H9 (cell line): ENCODE results near the gene ANKRD53. TPM values are rescaled to one million over a fixed set of nuclear protein-coding genes. Genes with fewer than 3 reads are reported as not detected.

Source experiments
- DNase-seq: peaks from one replicate; pipeline ENCODE4 v3.0.0-alpha.2; 2017
- H2AFZ ChIP-seq: one replicate; pipeline ENCODE4 v1.6.1; 2013; ENCODE audit warnings: mild to moderate bottlenecking, low read length, control low read depth, moderate library complexity
- H2AK5ac ChIP-seq: 2 replicates; pipeline ENCODE4 v1.6.1; 2013; ENCODE audit warnings: low read length, control low read depth, mixed read lengths; ENCODE audit not compliant: insufficient read length
- H2BK120ac ChIP-seq: one replicate; pipeline ENCODE4 v1.6.1; 2013; ENCODE audit warnings: low read depth, mild to moderate bottlenecking, low read length, control low read depth, inconsistent platforms; ENCODE audit not compliant: poor library complexity, severe bottlenecking
- H2BK12ac ChIP-seq: 2 replicates; pipeline ENCODE4 v1.6.1; 2013; ENCODE audit warnings: low read length, control low read depth, mixed read lengths, low read depth; ENCODE audit not compliant: insufficient read length
- H2BK15ac ChIP-seq: 2 replicates; pipeline ENCODE4 v1.6.1; 2013; ENCODE audit warnings: low read depth, low read length, control low read depth
- H2BK20ac ChIP-seq: one replicate; pipeline ENCODE4 v1.6.1; 2013; ENCODE audit warnings: low read depth, mild to moderate bottlenecking, low read length, control low read depth, inconsistent platforms; ENCODE audit not compliant: poor library complexity, severe bottlenecking
- H2BK5ac ChIP-seq: 2 replicates; pipeline ENCODE4 v1.6.1; 2013; ENCODE audit warnings: low read length, control low read depth, mixed read lengths; ENCODE audit not compliant: insufficient read length
- H3K14ac ChIP-seq: 2 replicates; pipeline ENCODE4 v1.6.1; 2013; ENCODE audit warnings: low read length, control low read depth; ENCODE audit not compliant: insufficient read depth
- H3K18ac ChIP-seq: 2 replicates; pipeline ENCODE4 v1.6.1; 2013; ENCODE audit warnings: low read depth, mild to moderate bottlenecking, mixed read lengths, low read length, control low read depth; ENCODE audit not compliant: insufficient read length
- H3K23ac ChIP-seq: 2 replicates; pipeline ENCODE4 v1.6.1; 2013; ENCODE audit warnings: low read length, control low read depth, mixed read lengths, low read depth; ENCODE audit not compliant: insufficient read length
- H3K23me2 ChIP-seq: 2 replicates; pipeline ENCODE4 v1.6.1; 2013; ENCODE audit warnings: low read depth, mild to moderate bottlenecking, mixed read lengths, low read length, control low read depth; ENCODE audit not compliant: insufficient read length, poor library complexity, severe bottlenecking
- H3K27ac ChIP-seq: 2 replicates; pipeline ENCODE4 v1.5.1; 2013; ENCODE audit warnings: low read length, control low read depth, mixed read lengths, low read depth; ENCODE audit not compliant: insufficient read length
- H3K27me3 ChIP-seq: 2 replicates; pipeline ENCODE4 v1.6.1; 2013; ENCODE audit warnings: low read length, control low read depth, inconsistent platforms; ENCODE audit not compliant: insufficient read depth
- H3K4ac ChIP-seq: 2 replicates; pipeline ENCODE4 v1.6.1; 2013; ENCODE audit warnings: low read depth, mild to moderate bottlenecking, control low read depth, inconsistent platforms, low read length, moderate library complexity
- H3K4me1 ChIP-seq: 2 replicates; pipeline ENCODE4 v1.6.1; 2013; ENCODE audit warnings: low read length, control low read depth, inconsistent platforms; ENCODE audit not compliant: insufficient read depth
- H3K4me2 ChIP-seq: 2 replicates; pipeline ENCODE4 v1.6.1; 2013; ENCODE audit warnings: low read length, control low read depth, mixed read lengths; ENCODE audit not compliant: insufficient read length, insufficient read depth
- H3K56ac ChIP-seq: 2 replicates; pipeline ENCODE4 v1.6.1; 2013; ENCODE audit warnings: low read depth, mild to moderate bottlenecking, mixed read lengths, low read length, control low read depth; ENCODE audit not compliant: insufficient read length
- H3K79me1 ChIP-seq: 2 replicates; pipeline ENCODE4 v1.6.1; 2013; ENCODE audit warnings: low read depth, mild to moderate bottlenecking, moderate library complexity, low read length, control low read depth, inconsistent platforms; ENCODE audit not compliant: insufficient read depth, poor library complexity, severe bottlenecking
- H3K79me2 ChIP-seq: 2 replicates; pipeline ENCODE4 v1.6.1; 2013; ENCODE audit warnings: low read length, control low read depth, inconsistent platforms; ENCODE audit not compliant: insufficient read depth
- H3K9ac ChIP-seq: 2 replicates; pipeline ENCODE4 v1.6.1; 2013; ENCODE audit warnings: low read length, control low read depth, mixed read lengths; ENCODE audit not compliant: insufficient read length; ENCODE audit errors: extremely low read depth
- H3K9me3 ChIP-seq: one replicate; pipeline ENCODE4 v1.6.1; 2013; ENCODE audit warnings: low read depth, low read length, inconsistent platforms; ENCODE audit not compliant: control insufficient read depth
- H3T11ph ChIP-seq: one replicate; pipeline ENCODE4 v1.6.1; 2013; ENCODE audit warnings: mild to moderate bottlenecking, low read length, control low read depth, inconsistent platforms
- H4K20me1 ChIP-seq: one replicate; pipeline ENCODE4 v1.6.1; 2013; ENCODE audit not compliant: control insufficient read depth, insufficient read length, insufficient read depth
- H4K5ac ChIP-seq: 2 replicates; pipeline ENCODE4 v1.6.1; 2013; ENCODE audit warnings: low read depth, mild to moderate bottlenecking, mixed read lengths, low read length, control low read depth; ENCODE audit not compliant: insufficient read length
- H4K8ac ChIP-seq: replicated peaks from 2 replicates; pipeline ENCODE4 v1.6.1; 2013; ENCODE audit warnings: low read length, control low read depth, mixed read lengths, low read depth; ENCODE audit not compliant: insufficient read length
- H4K91ac ChIP-seq: 2 replicates; pipeline ENCODE4 v1.6.1; 2013; ENCODE audit warnings: low read depth, mild to moderate bottlenecking, moderate library complexity, mixed read lengths, low read length, control low read depth; ENCODE audit not compliant: insufficient read length
- H3K27ac Mint-ChIP-seq, 3 experiments: 2 replicates in 2 of 3; 3 replicates in 1 of 3; pipeline ENCODE4 v1.8.0; 2020 to 2021; ENCODE audit warnings: mixed read lengths in 3 of 3, mild to moderate bottlenecking in 1 of 3, moderate library complexity in 1 of 3
- H3K27me3 Mint-ChIP-seq: 2 replicates; pipeline ENCODE4 v1.8.0; 2021; ENCODE audit warnings: low read depth, mild to moderate bottlenecking, moderate library complexity, mixed read lengths
- H3K36me3 Mint-ChIP-seq, 3 experiments: 2 replicates in 2 of 3; 3 replicates in 1 of 3; pipeline ENCODE4 v1.8.0; 2020 to 2021; ENCODE audit warnings: low read depth in 3 of 3, mixed read lengths in 3 of 3; ENCODE audit not compliant: insufficient read depth in 1 of 3
- H3K4me1 Mint-ChIP-seq, 2 experiments: 2 replicates each; pipeline ENCODE4 v1.8.0; 2020; ENCODE audit warnings: mixed read lengths in 2 of 2
- H3K4me3 Mint-ChIP-seq, 2 experiments: 2 replicates in 1 of 2; 3 replicates in 1 of 2; pipeline ENCODE4 v1.8.0; 2020 to 2021; ENCODE audit warnings: mild to moderate bottlenecking in 2 of 2, mixed read lengths in 2 of 2, moderate library complexity in 1 of 2
- H3K9me3 Mint-ChIP-seq, 2 experiments: 2 replicates in 1 of 2; 3 replicates in 1 of 2; pipeline ENCODE4 v1.8.0; 2020; ENCODE audit warnings: mild to moderate bottlenecking in 2 of 2, mixed read lengths in 2 of 2, moderate library complexity in 1 of 2
- CTCF ChIP-seq: fragments of 200-600 bp; sonication (generic); conservative IDR thresholded peaks from 3 replicates; pipeline ENCODE4 v1.8.0; 2021; ENCODE audit warnings: antibody characterized with exemption, mild to moderate bottlenecking
- WGBS: extraction: QIAGEN DNeasy Blood & Tissue Kit; methylation state at CpG from one replicate; pipeline ENCODE4 v1.1.7; 2013; ENCODE audit warnings: missing lambda C conversion rate, low lambda C conversion rate, mixed read lengths; ENCODE audit not compliant: insufficient read length; ENCODE audit errors: extremely low coverage; 5-methylcytosine and 5-hydroxymethylcytosine counted together
- total RNA-seq: library from RNA; stranded (reverse); gene quantifications from 2 replicates; pipeline ENCODE4 v1.2.1, GENCODE V29; 2021

The ANKRD53 gene
- total RNA-seq, 1 experiment from 2014 or later: 0.28 TPM

- H2BK120ac ChIP-seq: no peak overlapping the region
- no peak for TF ChIP-seq CTCF
- no peak overlapping the region for H4K5ac ChIP-seq
- H2AK5ac ChIP-seq: no peak overlapping the region
- no peak overlapping the region for H4K8ac ChIP-seq
- no peak overlapping the region for H3K9ac ChIP-seq
- H3K18ac ChIP-seq: no peak overlapping the region
- H3K56ac ChIP-seq: no peak overlapping the region
- H2BK15ac ChIP-seq: no peak overlapping the region
- peak overlapping the region in 1 of 2 experiments; percentile 53; a peak in 1 of 5 replicates for H3K4me3 Mint-ChIP-seq
- peaks cover 15% of the 10 kb centered on the region for H3K27me3 Mint-ChIP-seq
- H3K36me3 Mint-ChIP-seq: peaks cover 1 to 31% (median 25%) of the 10 kb centered on the region in 3 experiments; a peak in 4 of 7 replicates
- no peaks in the 10 kb centered on the region for H4K20me1 ChIP-seq
- H2BK20ac ChIP-seq: no peak overlapping the region
- no peaks in the 10 kb centered on the region for H3K79me1 ChIP-seq
- no peak overlapping the region for H3K14ac ChIP-seq
- H2BK5ac ChIP-seq: no peak overlapping the region
- peaks cover 5% of the 10 kb centered on the region in 2 experiments for H3K4me1 Mint-ChIP-seq
- peak; percentile 12 for DNase-seq
- no peak overlapping the region for H3K4me2 ChIP-seq
- no peaks in the 10 kb centered on the region for H3K27me3 ChIP-seq
- no peaks in the 10 kb centered on the region for H3K9me3 Mint-ChIP-seq
- no peak overlapping the region for H3K23ac ChIP-seq
- no peaks in the 10 kb centered on the region for H3K23me2 ChIP-seq
- no peak overlapping the region for H2AFZ ChIP-seq
- no peak overlapping the region for H2BK12ac ChIP-seq
- H3K4ac ChIP-seq: no peak overlapping the region
- H3T11ph ChIP-seq: no peak overlapping the region
- no peak overlapping the region for H3K27ac Mint-ChIP-seq
- H3K4me1 ChIP-seq: no peaks in the 10 kb centered on the region
- no peaks in the 10 kb centered on the region for H3K79me2 ChIP-seq
- no peak overlapping the region for H4K91ac ChIP-seq
- no peaks in the 10 kb centered on the region for H3K9me3 ChIP-seq
- no CpG with 5 or more reads among the region's 5 CpGs for WGBS
- no peak overlapping the region for H3K27ac ChIP-seq
These were observed 6.9 kb downstream of the ANKRD53 start for GRCh38 chr2:70985283-70985688.
